Endothelial cell (in vitro differentiated cells): ENCODE data around the gene ATG5. TPM values are rescaled to one million over a fixed set of nuclear protein-coding genes. Genes with fewer than 3 reads are reported as not detected.
A peak's percentile ranks its signal among the peaks of the same experiment; 100 is the strongest.

Experiments used
- DNase-seq: peaks from one replicate; pipeline ENCODE4 v3.0.0; 2021; ENCODE audit warnings: low spot score
- H3K27ac Mint-ChIP-seq: one replicate; pipeline ENCODE4 v1.8.0; 2021; ENCODE audit warnings: mixed read lengths, inconsistent platforms; ENCODE audit not compliant: unreplicated experiment
- H3K27me3 Mint-ChIP-seq: one replicate; pipeline ENCODE4 v1.8.0; 2021; ENCODE audit warnings: mild to moderate bottlenecking, moderate library complexity, mixed read lengths, inconsistent platforms; ENCODE audit not compliant: unreplicated experiment
- H3K36me3 Mint-ChIP-seq: one replicate; pipeline ENCODE4 v1.8.0; 2021; ENCODE audit warnings: mild to moderate bottlenecking, low read depth, mixed read lengths, inconsistent platforms; ENCODE audit not compliant: unreplicated experiment
- H3K4me1 Mint-ChIP-seq: one replicate; pipeline ENCODE4 v1.8.0; 2021; ENCODE audit warnings: mild to moderate bottlenecking, mixed read lengths, inconsistent platforms; ENCODE audit not compliant: unreplicated experiment
- H3K4me3 Mint-ChIP-seq: one replicate; pipeline ENCODE4 v1.8.0; 2021; ENCODE audit warnings: mild to moderate bottlenecking, mixed read lengths, inconsistent platforms; ENCODE audit not compliant: unreplicated experiment
- H3K9me3 Mint-ChIP-seq: one replicate; pipeline ENCODE4 v1.8.0; 2021; ENCODE audit warnings: mixed read lengths, inconsistent platforms; ENCODE audit not compliant: unreplicated experiment
- total RNA-seq: library from RNA; stranded (reverse); fragmentation: NEBNext Ultra II Directional; extraction: Animal tissue kit (Norgen Biotek cat#: 25700); gene quantifications from one replicate; pipeline ENCODE4 v1.2.1, GENCODE V29; 2021; ENCODE audit not compliant: unreplicated experiment
- TF ChIP-seq, protein P1 (sequence below): fragments of 200-600 bp; sonication (generic); IDR thresholded peaks from one replicate; pipeline ENCODE4 v1.5.0; 2021; ENCODE audit warnings: antibody characterized with exemption; ENCODE audit not compliant: unreplicated experiment

The ATG5 gene
- total RNA-seq, 1 donor from 2014 or later: 27.5 TPM

DNA sequence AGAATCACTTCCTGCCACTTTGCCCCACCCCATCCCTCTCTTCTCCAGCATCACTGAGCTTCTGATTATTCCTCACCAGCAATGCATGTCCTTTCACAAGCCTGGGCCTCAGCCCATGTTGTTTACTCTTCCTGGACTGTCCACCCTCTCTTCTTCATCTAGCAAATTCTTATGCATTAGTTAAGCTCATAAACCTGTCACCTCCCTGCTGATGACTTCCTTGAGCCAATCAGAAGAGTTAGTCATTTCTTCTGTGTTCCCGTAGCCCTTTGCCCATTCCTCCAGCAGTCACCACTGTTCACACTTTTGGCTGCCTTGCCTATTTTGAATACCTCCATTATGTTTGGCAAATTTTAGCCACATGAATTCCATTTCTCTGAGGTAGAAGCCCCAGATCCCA lies 30.8 kb upstream of the ATG5 start:
- H3K4me1 Mint-ChIP-seq: peaks cover 4% of the 10 kb centered on the region

DNA sequence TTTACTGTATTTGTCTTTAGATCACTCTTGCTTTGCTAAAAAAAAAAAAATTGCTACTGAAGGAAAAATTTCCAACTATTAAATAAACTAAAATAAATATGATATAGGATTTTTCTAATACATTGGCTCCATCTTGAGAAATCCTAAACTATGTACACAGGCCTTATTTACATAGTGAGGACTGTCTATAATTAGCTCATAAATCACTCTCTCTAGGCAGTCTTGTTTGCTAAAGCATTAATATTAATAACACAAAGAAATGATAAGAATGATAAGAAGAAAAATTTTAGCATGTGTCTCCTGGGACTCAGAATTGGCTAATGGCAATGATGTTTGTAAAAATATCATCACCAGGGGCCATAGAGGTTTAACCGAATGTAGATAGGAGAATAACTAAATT lies 21.7 kb upstream of the ATG5 start:
- no peak for DNase-seq
- Mint-ChIP-seq H3K4me3 (no peak overlapping the region), H3K36me3 (no peaks in the 10 kb centered on the region), H3K27me3 (no peaks in the 10 kb centered on the region), H3K9me3 (no peaks in the 10 kb centered on the region), H3K4me1 (no peaks in the 10 kb centered on the region), H3K27ac (no peak overlapping the region)
- TF ChIP-seq, protein P1, sequence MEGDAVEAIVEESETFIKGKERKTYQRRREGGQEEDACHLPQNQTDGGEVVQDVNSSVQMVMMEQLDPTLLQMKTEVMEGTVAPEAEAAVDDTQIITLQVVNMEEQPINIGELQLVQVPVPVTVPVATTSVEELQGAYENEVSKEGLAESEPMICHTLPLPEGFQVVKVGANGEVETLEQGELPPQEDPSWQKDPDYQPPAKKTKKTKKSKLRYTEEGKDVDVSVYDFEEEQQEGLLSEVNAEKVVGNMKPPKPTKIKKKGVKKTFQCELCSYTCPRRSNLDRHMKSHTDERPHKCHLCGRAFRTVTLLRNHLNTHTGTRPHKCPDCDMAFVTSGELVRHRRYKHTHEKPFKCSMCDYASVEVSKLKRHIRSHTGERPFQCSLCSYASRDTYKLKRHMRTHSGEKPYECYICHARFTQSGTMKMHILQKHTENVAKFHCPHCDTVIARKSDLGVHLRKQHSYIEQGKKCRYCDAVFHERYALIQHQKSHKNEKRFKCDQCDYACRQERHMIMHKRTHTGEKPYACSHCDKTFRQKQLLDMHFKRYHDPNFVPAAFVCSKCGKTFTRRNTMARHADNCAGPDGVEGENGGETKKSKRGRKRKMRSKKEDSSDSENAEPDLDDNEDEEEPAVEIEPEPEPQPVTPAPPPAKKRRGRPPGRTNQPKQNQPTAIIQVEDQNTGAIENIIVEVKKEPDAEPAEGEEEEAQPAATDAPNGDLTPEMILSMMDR: no peak

More for the DNA sequence above, 30.8 kb upstream of the ATG5 start:
- Mint-ChIP-seq H3K4me3 (no peak overlapping the region), H3K27me3 (peaks cover 8% of the 10 kb centered on the region), H3K27ac (no peak overlapping the region), H3K36me3 (peaks cover 3% of the 10 kb centered on the region), H3K9me3 (no peaks in the 10 kb centered on the region)
- no peak for DNase-seq
- TF ChIP-seq, protein P1: no peak

- Mint-ChIP-seq H3K9me3 (no peaks in the 10 kb centered on the region), H3K36me3 (no peaks in the 10 kb centered on the region), H3K27ac (no peak overlapping the region), H3K27me3 (no peaks in the 10 kb centered on the region), H3K4me1 (no peaks in the 10 kb centered on the region), H3K4me3 (no peak overlapping the region)
- TF ChIP-seq, protein P1: peak; percentile 71
- peak; percentile 60 for DNase-seq
Observed at GRCh38 chr6:106339334-106340029, 13.9 kb upstream of the ATG5 start.

DNA sequence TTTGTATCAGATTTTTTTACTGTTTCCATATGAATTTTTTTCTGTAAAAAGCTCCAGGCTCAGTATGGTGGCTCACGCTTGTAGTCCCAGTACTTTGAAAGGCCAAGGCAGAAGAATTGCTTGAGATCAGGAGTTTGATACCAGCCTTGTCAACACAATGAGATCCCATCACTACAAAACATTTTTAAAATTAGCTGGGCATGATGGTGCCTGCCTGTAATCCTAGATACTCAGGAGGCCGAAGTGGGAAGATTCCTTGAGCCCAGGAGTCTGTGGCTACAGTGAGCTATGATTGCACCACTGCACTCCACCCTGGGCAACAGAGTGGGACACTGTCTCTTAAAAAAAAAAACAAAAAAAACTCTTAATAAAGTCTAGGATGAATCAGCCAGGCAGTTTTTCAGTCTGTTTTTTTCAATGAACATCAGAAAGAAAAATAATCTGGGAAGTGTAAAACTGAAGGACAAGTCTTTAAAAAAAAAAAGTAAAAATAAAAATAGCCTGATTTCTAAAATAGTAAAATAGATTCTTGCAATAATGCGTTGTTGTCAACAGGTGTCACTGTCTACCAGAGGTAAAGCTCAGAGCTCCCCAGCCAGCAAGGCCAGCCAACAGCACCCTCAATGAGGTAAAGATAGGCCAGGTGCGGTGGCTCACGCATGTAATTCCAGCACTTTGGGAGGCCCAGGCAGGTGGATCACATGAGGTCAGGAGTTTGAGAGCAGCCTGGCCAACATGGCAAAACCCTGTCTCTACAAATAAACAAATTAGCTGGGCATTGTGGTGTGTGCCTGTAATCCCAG lies 9.3 kb upstream of the ATG5 start:
- H3K27ac Mint-ChIP-seq: no peak overlapping the region
- no peaks in the 10 kb centered on the region for H3K4me1 Mint-ChIP-seq

More for the DNA sequence above, 9.3 kb upstream of the ATG5 start:
- Mint-ChIP-seq H3K36me3 (no peaks in the 10 kb centered on the region), H3K9me3 (no peaks in the 10 kb centered on the region), H3K4me3 (no peak overlapping the region), H3K27me3 (no peaks in the 10 kb centered on the region)
- peak; percentile 20 for DNase-seq
- TF ChIP-seq, protein P1: peak; percentile 82
